SU-DHL-6 (cell line): ENCODE results near the gene PALMD.

ENCODE experiments used
- H2AFZ ChIP-seq: fragments of 200-600 bp; sonication (generic); 2 replicates; pipeline ENCODE4 v1.6.1; 2014; ENCODE audit warnings: low read depth, mild to moderate bottlenecking, moderate library complexity, mixed read lengths, antibody characterized with exemption, low read length; ENCODE audit not compliant: severe bottlenecking
- H3F3A ChIP-seq: fragments of 200-600 bp; shearing (Covaris generic); 2 replicates; pipeline ENCODE4 v1.6.0; 2016; ENCODE audit warnings: antibody characterized with exemption, mild to moderate bottlenecking; ENCODE audit not compliant: insufficient read depth
- H3K27ac ChIP-seq: fragments of 200-600 bp; sonication (generic); 2 replicates; pipeline ENCODE4 v1.5.1; 2016; ENCODE audit warnings: low read depth, mild to moderate bottlenecking, low read length, moderate library complexity, mixed read lengths
- H3K27me3 ChIP-seq: fragments of 200-600 bp; sonication (generic), shearing (Covaris generic); 2 replicates; pipeline ENCODE4 v1.6.0; 2014; ENCODE audit warnings: mild to moderate bottlenecking, low read length
- H3K36me3 ChIP-seq: fragments of 200-600 bp; sonication (generic); 2 replicates; pipeline ENCODE4 v1.6.1; 2014; ENCODE audit warnings: mild to moderate bottlenecking, low read length, mixed read lengths
- H3K4me2 ChIP-seq: fragments of 300-600, 200-600 bp; shearing (Covaris generic), sonication (generic); 2 replicates; pipeline ENCODE4 v1.6.0; 2014; ENCODE audit warnings: low read length, low read depth, mild to moderate bottlenecking; ENCODE audit not compliant: poor library complexity, severe bottlenecking
- H3K4me3 ChIP-seq: fragments of 200-600 bp; sonication (generic); 2 replicates; pipeline ENCODE4 v1.5.1; 2014; ENCODE audit warnings: antibody characterized with exemption, low read length, mild to moderate bottlenecking, mixed read lengths; ENCODE audit not compliant: insufficient read depth, poor library complexity, severe bottlenecking
- H3K79me2 ChIP-seq: fragments of 200-600 bp; sonication (generic); 2 replicates; pipeline ENCODE4 v1.6.1; 2014; ENCODE audit warnings: mild to moderate bottlenecking, low read length, moderate library complexity; ENCODE audit not compliant: insufficient read depth
- H3K9ac ChIP-seq: fragments of 200-600 bp; sonication (generic); 2 replicates; pipeline ENCODE4 v1.7.0; 2014; ENCODE audit warnings: mild to moderate bottlenecking, low read length
- H3K9me2 ChIP-seq: fragments of 200-600 bp; sonication (generic); replicated peaks from 2 replicates; pipeline ENCODE4 v1.6.1; 2014; ENCODE audit warnings: low read length; ENCODE audit not compliant: insufficient read depth
- H3K9me3 ChIP-seq: fragments of 200-600 bp; sonication (generic); 2 replicates; pipeline ENCODE4 v1.6.1; 2014; ENCODE audit warnings: low read length, mixed read lengths; ENCODE audit not compliant: insufficient read depth
- H4K20me1 ChIP-seq: fragments of 200-600 bp; sonication (generic); 2 replicates; pipeline ENCODE4 v1.6.1; 2014; ENCODE audit warnings: low read depth, mild to moderate bottlenecking, antibody characterized with exemption, low read length, moderate library complexity, mixed read lengths
- EZH2phosphoT487 ChIP-seq: fragments of 200-600 bp; sonication (generic), shearing (Covaris generic); conservative IDR thresholded peaks from 2 replicates; pipeline ENCODE4 v1.6.1; 2018; ENCODE audit warnings: mild to moderate bottlenecking, antibody characterized with exemption, low read length, moderate library complexity, mixed read lengths
- TF ChIP-seq, protein P1 (sequence below): fragments of 200-600 bp; sonication (generic); IDR thresholded peaks from one replicate; pipeline ENCODE4 v1.5.1; 2017; ENCODE audit warnings: antibody characterized with exemption, mild to moderate bottlenecking, low read length, moderate library complexity; ENCODE audit not compliant: insufficient read depth, poor library complexity, severe bottlenecking

The PALMD gene

DNA sequence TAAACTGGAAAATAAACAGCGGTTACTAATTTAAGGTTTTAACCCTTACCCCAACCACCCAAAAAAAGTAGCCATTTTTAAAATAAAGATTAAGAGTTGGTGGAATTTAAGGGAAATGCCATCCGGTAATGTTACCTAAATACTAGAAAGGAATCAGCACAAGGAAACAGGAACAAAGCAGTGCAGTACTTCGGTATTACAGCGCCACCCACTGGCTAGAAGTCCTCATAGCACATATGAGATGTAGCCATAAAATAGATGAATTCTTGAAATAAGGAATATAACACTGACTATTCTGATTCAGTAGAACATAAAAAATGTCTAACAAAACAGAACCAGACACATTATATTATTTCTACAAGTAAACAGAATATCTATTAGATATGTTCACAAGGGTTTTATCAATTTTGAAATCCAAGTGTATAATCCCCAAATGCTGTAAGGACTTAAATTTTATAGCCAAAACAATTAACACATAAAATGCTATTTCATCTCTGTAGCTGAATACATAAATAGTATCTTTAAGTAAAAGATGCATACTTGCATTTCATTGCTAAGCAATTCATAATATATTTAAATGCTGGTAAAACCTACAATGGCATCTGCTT is 61.7 kb downstream of the PALMD start:
- no peaks in the 10 kb centered on the region for H4K20me1 ChIP-seq
- H3K9me2 ChIP-seq: no peaks in the 10 kb centered on the region
- H3K4me3 ChIP-seq: no peak overlapping the region
- no peak overlapping the region for H3K27ac ChIP-seq
- no peak overlapping the region for H2AFZ ChIP-seq
- H3K4me2 ChIP-seq: no peak overlapping the region
- H3K36me3 ChIP-seq: peaks cover 11% of the 10 kb centered on the region; the same call in 1 of the 2 replicates
- H3K27me3 ChIP-seq: no peaks in the 10 kb centered on the region
- H3K9ac ChIP-seq: no peak overlapping the region
- H3K9me3 ChIP-seq: no peaks in the 10 kb centered on the region
- H3F3A ChIP-seq: peaks cover 5% of the 10 kb centered on the region
- TF ChIP-seq, protein P1, sequence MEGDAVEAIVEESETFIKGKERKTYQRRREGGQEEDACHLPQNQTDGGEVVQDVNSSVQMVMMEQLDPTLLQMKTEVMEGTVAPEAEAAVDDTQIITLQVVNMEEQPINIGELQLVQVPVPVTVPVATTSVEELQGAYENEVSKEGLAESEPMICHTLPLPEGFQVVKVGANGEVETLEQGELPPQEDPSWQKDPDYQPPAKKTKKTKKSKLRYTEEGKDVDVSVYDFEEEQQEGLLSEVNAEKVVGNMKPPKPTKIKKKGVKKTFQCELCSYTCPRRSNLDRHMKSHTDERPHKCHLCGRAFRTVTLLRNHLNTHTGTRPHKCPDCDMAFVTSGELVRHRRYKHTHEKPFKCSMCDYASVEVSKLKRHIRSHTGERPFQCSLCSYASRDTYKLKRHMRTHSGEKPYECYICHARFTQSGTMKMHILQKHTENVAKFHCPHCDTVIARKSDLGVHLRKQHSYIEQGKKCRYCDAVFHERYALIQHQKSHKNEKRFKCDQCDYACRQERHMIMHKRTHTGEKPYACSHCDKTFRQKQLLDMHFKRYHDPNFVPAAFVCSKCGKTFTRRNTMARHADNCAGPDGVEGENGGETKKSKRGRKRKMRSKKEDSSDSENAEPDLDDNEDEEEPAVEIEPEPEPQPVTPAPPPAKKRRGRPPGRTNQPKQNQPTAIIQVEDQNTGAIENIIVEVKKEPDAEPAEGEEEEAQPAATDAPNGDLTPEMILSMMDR: peak; percentile 80
- no peak for TF ChIP-seq EZH2phosphoT487
- no peaks in the 10 kb centered on the region for H3K79me2 ChIP-seq

DNA sequence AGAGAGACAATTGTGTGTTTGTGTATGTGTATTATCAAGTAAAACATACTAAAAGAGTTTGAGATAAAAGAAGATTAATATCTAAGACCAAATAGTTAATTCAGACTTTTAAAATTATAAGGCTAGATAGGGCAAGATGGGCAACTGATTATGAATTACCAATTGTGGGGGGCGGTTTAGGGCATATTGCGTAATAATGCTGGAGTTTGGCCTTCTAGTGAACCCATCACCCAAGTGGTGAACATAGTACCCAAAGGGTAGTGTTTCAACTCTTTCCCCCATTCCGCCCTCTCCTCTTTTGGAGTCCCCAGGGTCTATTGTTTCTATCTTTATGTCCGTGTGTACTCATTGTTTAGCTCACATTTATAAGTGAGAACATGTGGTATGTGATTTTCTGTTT is 65.1 kb downstream of the PALMD start:
- H3K27ac ChIP-seq: no peak overlapping the region
- H4K20me1 ChIP-seq: no peaks in the 10 kb centered on the region
- H3K27me3 ChIP-seq: no peaks in the 10 kb centered on the region
- no peaks in the 10 kb centered on the region for H3K9me2 ChIP-seq
- no peak overlapping the region for H3K4me3 ChIP-seq
- TF ChIP-seq, protein P1: no peak
- TF ChIP-seq EZH2phosphoT487: no peak
- no peaks in the 10 kb centered on the region for H3K9me3 ChIP-seq
- H3K4me2 ChIP-seq: no peak overlapping the region
- H2AFZ ChIP-seq: no peak overlapping the region
- peaks cover 5% of the 10 kb centered on the region for H3F3A ChIP-seq
- no peak overlapping the region for H3K9ac ChIP-seq
- H3K36me3 ChIP-seq: peaks cover 11% of the 10 kb centered on the region; the same call in 1 of the 2 replicates
- H3K79me2 ChIP-seq: no peaks in the 10 kb centered on the region

DNA sequence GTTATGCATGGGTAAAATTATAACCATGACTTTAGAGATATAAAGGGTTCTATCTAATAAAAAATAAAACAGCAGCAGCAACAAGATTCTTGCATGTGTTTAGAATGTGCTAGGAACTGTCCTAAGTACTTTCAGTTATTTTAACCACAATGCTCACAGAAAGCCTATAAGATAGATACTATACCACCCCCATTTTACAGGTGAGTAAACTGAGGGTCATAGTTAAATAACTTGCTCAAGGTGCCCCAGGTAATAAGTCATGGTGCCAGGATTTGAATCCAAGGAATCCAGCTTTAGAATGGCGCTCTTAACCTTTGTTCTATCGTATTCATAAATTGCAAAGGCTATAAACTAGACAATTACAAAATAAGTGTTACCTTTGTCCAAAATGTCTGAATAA is 67.1 kb downstream of the PALMD start:
- H3K4me2 ChIP-seq: no peak overlapping the region
- no peak overlapping the region for H3K4me3 ChIP-seq
- no peak overlapping the region for H3K9ac ChIP-seq
- H3K27me3 ChIP-seq: no peaks in the 10 kb centered on the region
- H3F3A ChIP-seq: no peaks in the 10 kb centered on the region; the same call in none of the 2 replicates
- no peaks in the 10 kb centered on the region for H3K79me2 ChIP-seq
- H3K27ac ChIP-seq: no peak overlapping the region
- H3K9me3 ChIP-seq: no peaks in the 10 kb centered on the region
- H2AFZ ChIP-seq: no peak overlapping the region
- TF ChIP-seq, protein P1: no peak
- TF ChIP-seq EZH2phosphoT487: no peak
- no peaks in the 10 kb centered on the region for H4K20me1 ChIP-seq
- H3K9me2 ChIP-seq: no peaks in the 10 kb centered on the region
- H3K36me3 ChIP-seq: peaks cover 7% of the 10 kb centered on the region; the same call in 1 of the 2 replicates
